MCF 10A (cell line): ENCODE measurements around the gene GALNT8. TPM values are rescaled to one million over a fixed set of nuclear protein-coding genes. Genes with fewer than 3 reads are reported as not detected.

Experiments used
- BruUV-seq: library from RNA; stranded (reverse); fragments of 400-500 nt; replicated peaks from 2 replicates; lab custom pipeline; 2021; lab: Mats Ljungman, UMichigan
- CTCF ChIA-PET: fragments of 300-600 bp; sonication (Branson Sonifier 250); formaldehyde crosslinking; extraction: SDS; loops from one replicate; lab custom pipeline; 2021; ENCODE audit warnings: antibody characterized with exemption, inconsistent platforms; lab: Yijun Ruan, JAX
- POLR2A ChIA-PET: fragments of 300-600, 350-650 bp; sonication (Branson Sonifier 250); formaldehyde crosslinking; extraction: SDS; loops from one replicate; lab custom pipeline; 2020; ENCODE audit warnings: antibody characterized with exemption, inconsistent platforms; lab: Yijun Ruan, JAX
- DNase-seq: peaks from one replicate; pipeline ENCODE4 v3.0.0-alpha.2; 2018; ENCODE audit not compliant: unreplicated experiment
- H3K27ac Mint-ChIP-seq: one replicate; pipeline ENCODE4 v1.8.0; 2022; ENCODE audit warnings: mild to moderate bottlenecking, low read depth, mixed read lengths; ENCODE audit not compliant: unreplicated experiment
- H3K27me3 Mint-ChIP-seq: one replicate; pipeline ENCODE4 v1.8.0; 2022; ENCODE audit warnings: mixed read lengths; ENCODE audit not compliant: insufficient read depth, unreplicated experiment
- H3K36me3 Mint-ChIP-seq: one replicate; pipeline ENCODE4 v1.8.0; 2022; ENCODE audit warnings: mild to moderate bottlenecking, moderate library complexity, mixed read lengths; ENCODE audit not compliant: insufficient read depth, unreplicated experiment
- H3K4me1 Mint-ChIP-seq: one replicate; pipeline ENCODE4 v1.8.0; 2022; ENCODE audit warnings: mixed read lengths; ENCODE audit not compliant: insufficient read depth, unreplicated experiment
- H3K4me3 Mint-ChIP-seq: one replicate; pipeline ENCODE4 v1.8.0; 2022; ENCODE audit warnings: mild to moderate bottlenecking, moderate library complexity, mixed read lengths; ENCODE audit not compliant: unreplicated experiment
- H3K9me3 Mint-ChIP-seq: one replicate; pipeline ENCODE4 v1.8.0; 2022; ENCODE audit warnings: mixed read lengths; ENCODE audit not compliant: unreplicated experiment
- CTCF ChIP-seq: fragments of 200-600 bp; IDR thresholded peaks from one replicate; pipeline ENCODE4 v1.8.0; 2022; ENCODE audit warnings: antibody characterized with exemption, mild to moderate bottlenecking; ENCODE audit not compliant: unreplicated experiment
- intact Hi-C: fragments of 100-400 bp; cut with micrococcal nuclease; formaldehyde crosslinking; loops from 2 replicates; pipeline ENCODE4 v1.14.1; 2022
- total RNA-seq: library from RNA; stranded (reverse); gene quantifications from 2 replicates; pipeline ENCODE4 v1.2.3, GENCODE V29; 2022

GALNT8 gene
- total RNA-seq, 1 experiment from 2014 or later, result not detected

GRCh38 chr12:4775936-4776335, 55.7 kb downstream of the GALNT8 start:
- no TSS peak for BruUV-seq
- intact Hi-C loops, result no loop called here
- peaks cover 6% of the 10 kb centered on the region for H3K36me3 Mint-ChIP-seq

GRCh38 chr12:4779749-4780148, 59.5 kb downstream of the GALNT8 start:
- CTCF ChIA-PET, result interaction anchor here (0.6 to 0.7 kb wide), 3 partner anchors 45 to 80 kb away, joined by 3 read pairs; no protein-coding TSS in a partner anchor
- BruUV-seq, result no TSS peak
- no peak overlapping the region for H3K27ac Mint-ChIP-seq

More at GRCh38 chr12:4775936-4776335, 55.7 kb downstream of the GALNT8 start:
- no peak for TF ChIP-seq CTCF
- ChIA-PET POLR2A (no interaction called here), CTCF (interaction anchor here (0.6 to 1.0 kb wide), 3 partner anchors 18 to 425 kb away, joined by 3 to 4 read pairs (median 3); no protein-coding TSS in a partner anchor)
- H3K9me3 Mint-ChIP-seq, result peaks cover 5% of the 10 kb centered on the region
- no peaks in the 10 kb centered on the region for H3K4me1 Mint-ChIP-seq
- DNase-seq, result no peak
- peaks cover 49% of the 10 kb centered on the region for H3K27me3 Mint-ChIP-seq
- no peak overlapping the region for H3K4me3 Mint-ChIP-seq
- no peak overlapping the region for H3K27ac Mint-ChIP-seq

GRCh38 chr12:4780641-4781611, 60.7 kb downstream of the GALNT8 start:
- BruUV-seq, result no TSS peak
- POLR2A ChIA-PET, result interaction anchor here (0.6 kb wide), 1 partner anchor 175 kb away, joined by 3 read pairs; no protein-coding TSS in a partner anchor
- Mint-ChIP-seq H3K27me3 (peaks cover 11% of the 10 kb centered on the region), H3K27ac (no peak overlapping the region), H3K4me1 (no peaks in the 10 kb centered on the region), H3K36me3 (no peaks in the 10 kb centered on the region), H3K4me3 (no peak overlapping the region), H3K9me3 (no peaks in the 10 kb centered on the region)
- DNase-seq, result no peak
- CTCF ChIA-PET, result interaction anchor here (0.6 kb wide), 1 partner anchor 18 kb away, joined by 3 read pairs; no protein-coding TSS in a partner anchor
- no peak for TF ChIP-seq CTCF
- intact Hi-C loops, result no loop called here

More at GRCh38 chr12:4779749-4780148, 59.5 kb downstream of the GALNT8 start:
- peaks cover 22% of the 10 kb centered on the region for H3K27me3 Mint-ChIP-seq
- DNase-seq, result no peak
- no peak overlapping the region for H3K4me3 Mint-ChIP-seq
- no peaks in the 10 kb centered on the region for H3K9me3 Mint-ChIP-seq
- POLR2A ChIA-PET, result no interaction called here
- H3K4me1 Mint-ChIP-seq, result no peaks in the 10 kb centered on the region
- no peak for TF ChIP-seq CTCF
- intact Hi-C loops, result no loop called here
- H3K36me3 Mint-ChIP-seq, result no peaks in the 10 kb centered on the region

GRCh38 chr12:4784404-4785054, 64.3 kb downstream of the GALNT8 start:
- no peak overlapping the region for H3K27ac Mint-ChIP-seq
- intact Hi-C loops, result no loop called here
- no peaks in the 10 kb centered on the region for H3K36me3 Mint-ChIP-seq
- no peak for TF ChIP-seq CTCF
- no peaks in the 10 kb centered on the region for H3K4me1 Mint-ChIP-seq
- H3K27me3 Mint-ChIP-seq, result no peaks in the 10 kb centered on the region
- CTCF ChIA-PET, result no interaction called here
- no TSS peak for BruUV-seq
- H3K9me3 Mint-ChIP-seq, result peaks cover 7% of the 10 kb centered on the region
- no peak overlapping the region for H3K4me3 Mint-ChIP-seq
- no peak for DNase-seq
- POLR2A ChIA-PET, result no interaction called here
